ENCODE data around the gene PAPOLB. TPM values are rescaled to one million over a fixed set of nuclear protein-coding genes. Genes with fewer than 3 reads are reported as not detected.

PAPOLB gene
- total RNA-seq, 1 experiment from 2014 or later: 0.13 TPM

DNA sequence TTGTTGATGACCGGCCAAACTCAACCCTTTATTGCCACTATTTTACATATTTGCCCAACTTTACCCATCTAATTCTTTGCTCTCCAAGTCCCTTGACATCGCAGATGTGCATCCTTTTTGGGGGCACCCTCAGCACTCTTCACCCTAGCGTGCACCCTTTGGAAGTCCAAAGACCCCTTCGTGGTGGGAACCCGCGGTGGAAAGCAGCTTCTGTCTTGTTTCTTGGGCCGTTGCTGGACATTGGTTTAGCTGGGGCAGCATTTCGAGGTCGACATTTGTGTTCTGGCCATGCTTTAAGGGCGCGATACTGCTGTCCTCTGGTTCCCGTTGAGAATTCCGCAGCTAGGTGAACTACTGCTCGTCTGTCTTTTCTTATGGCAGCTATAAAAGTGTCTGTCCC, 326 bp upstream of the PAPOLB start:
- H3T11ph ChIP-seq (ENCODE audit: low read length): no peak overlapping the region
- H3K4me1 ChIP-seq (ENCODE audit: insufficient read depth, low read length): no peaks in the 10 kb centered on the region
- H3K14ac ChIP-seq (ENCODE audit: insufficient read depth, low read length): no peak overlapping the region
- H2BK5ac ChIP-seq (ENCODE audit: insufficient read length, low read length): no peak overlapping the region
- no peak overlapping the region for H4K8ac ChIP-seq (replicated peaks; ENCODE audit: insufficient read length, low read depth, low read length)
- H3K23me2 ChIP-seq (ENCODE audit: insufficient read length, low read depth, low read length, poor library complexity, severe bottlenecking): no peaks in the 10 kb centered on the region
- H3K4me2 ChIP-seq (ENCODE audit: insufficient read depth, insufficient read length, low read length): no peak overlapping the region
- no peak overlapping the region for H3K4me3 Mint-ChIP-seq
- no peak overlapping the region for H3K56ac ChIP-seq (ENCODE audit: insufficient read length, low read depth, low read length)
- H3K36me3 Mint-ChIP-seq (ENCODE audit: insufficient read depth in 1 of 3, low read depth in 3 of 3): no peaks in the 10 kb centered on the region; a peak in 1 of 7 replicates
- H2BK12ac ChIP-seq (ENCODE audit: insufficient read length, low read depth, low read length): no peak overlapping the region
- no peak overlapping the region for H3K27ac Mint-ChIP-seq
- DNase-seq: no peak
- no peaks in the 10 kb centered on the region for H3K79me2 ChIP-seq (ENCODE audit: insufficient read depth, low read length)
- H2BK120ac ChIP-seq (ENCODE audit: low read depth, low read length, poor library complexity, severe bottlenecking): no peak overlapping the region
- H4K91ac ChIP-seq (ENCODE audit: insufficient read length, low read depth, low read length): no peak overlapping the region
- H3K4me1 Mint-ChIP-seq: no peaks in the 10 kb centered on the region
- H3K27ac ChIP-seq (ENCODE audit: insufficient read length, low read depth, low read length): no peak overlapping the region
- no peaks in the 10 kb centered on the region for H3K9me3 ChIP-seq (ENCODE audit: control insufficient read depth, low read depth, low read length)
- no peak overlapping the region for H3K18ac ChIP-seq (ENCODE audit: insufficient read length, low read depth, low read length)
- H3K9me3 Mint-ChIP-seq: peaks cover 4% of the 10 kb centered on the region in 2 experiments; a peak in 3 of 5 replicates
- no CpG with 5 or more reads among the region's 14 CpGs for WGBS (ENCODE audit: extremely low coverage, insufficient read length, low lambda C conversion rate)
- H3K4ac ChIP-seq (ENCODE audit: low read depth, low read length): no peak overlapping the region
- no peak overlapping the region for H4K5ac ChIP-seq (ENCODE audit: insufficient read length, low read depth, low read length)
- H3K79me1 ChIP-seq (ENCODE audit: insufficient read depth, low read depth, low read length, poor library complexity, severe bottlenecking): no peaks in the 10 kb centered on the region
- H2BK20ac ChIP-seq (ENCODE audit: low read depth, low read length, poor library complexity, severe bottlenecking): no peak overlapping the region
- H2AK5ac ChIP-seq (ENCODE audit: insufficient read length, low read length): no peak overlapping the region
- H3K9ac ChIP-seq (ENCODE audit: extremely low read depth, insufficient read length, low read length): no peak overlapping the region
- no peak overlapping the region for H2AFZ ChIP-seq (ENCODE audit: low read length)
- H3K27me3 Mint-ChIP-seq (ENCODE audit: low read depth): peaks cover 6% of the 10 kb centered on the region
- H4K20me1 ChIP-seq (ENCODE audit: control insufficient read depth, insufficient read depth, insufficient read length): no peaks in the 10 kb centered on the region
- no peak overlapping the region for H3K23ac ChIP-seq (ENCODE audit: insufficient read length, low read depth, low read length)
- H2BK15ac ChIP-seq (ENCODE audit: low read depth, low read length): no peak overlapping the region
- TF ChIP-seq CTCF (conservative IDR thresholded peaks at IDR 0.05): no peak
- H3K27me3 ChIP-seq (ENCODE audit: insufficient read depth, low read length): no peaks in the 10 kb centered on the region

Measured in H9 (cell line).